ENCODE measurements around the gene ZNF584. TPM values are rescaled to one million over a fixed set of nuclear protein-coding genes. Genes with fewer than 3 reads are reported as not detected.
A peak's percentile ranks its signal among the peaks of the same experiment; 100 is the strongest.

The ZNF584 gene
- total and polyA plus RNA-seq, 2 experiments from 2014 or later: 2.3 to 8.1 TPM

DNA sequence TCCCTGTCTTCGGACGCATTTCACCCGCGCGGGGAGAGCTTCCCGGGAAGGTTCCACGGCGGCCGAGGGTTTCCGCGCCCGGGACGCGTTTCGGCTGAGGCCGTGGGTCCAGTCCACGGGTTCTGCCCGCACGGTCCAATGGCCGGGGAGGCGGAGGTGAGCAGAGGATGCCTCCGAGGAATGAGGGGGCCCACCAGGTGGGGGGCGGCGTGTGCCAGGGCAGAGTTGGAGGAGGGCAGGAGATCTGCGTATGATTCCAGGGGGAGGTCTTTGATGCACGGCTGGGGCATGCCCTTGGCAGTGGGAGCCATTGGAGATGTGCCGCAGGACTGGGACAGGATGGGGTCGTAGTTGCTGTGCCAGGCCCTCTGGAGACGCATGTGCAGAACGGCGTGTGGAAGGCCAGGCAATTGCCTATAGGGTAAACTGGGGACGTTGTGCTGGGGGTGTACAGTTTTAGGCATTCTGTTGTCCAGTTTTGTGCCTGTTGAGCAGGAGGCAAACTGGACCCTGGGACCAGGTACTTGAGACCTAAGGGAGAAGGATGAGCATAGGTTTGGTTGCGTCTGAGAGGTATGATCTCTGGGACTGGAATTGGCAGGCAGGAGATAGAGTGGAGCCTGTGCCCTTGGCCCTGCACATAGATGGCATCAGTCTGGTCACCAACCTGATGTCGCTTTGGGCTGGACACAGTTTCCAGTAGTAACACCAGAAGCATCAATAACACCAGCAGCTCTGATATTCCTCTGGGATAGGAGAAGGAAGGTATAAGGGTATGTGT, 751 bp downstream of the ZNF584 start:
- TF ChIP-seq, protein P1, sequence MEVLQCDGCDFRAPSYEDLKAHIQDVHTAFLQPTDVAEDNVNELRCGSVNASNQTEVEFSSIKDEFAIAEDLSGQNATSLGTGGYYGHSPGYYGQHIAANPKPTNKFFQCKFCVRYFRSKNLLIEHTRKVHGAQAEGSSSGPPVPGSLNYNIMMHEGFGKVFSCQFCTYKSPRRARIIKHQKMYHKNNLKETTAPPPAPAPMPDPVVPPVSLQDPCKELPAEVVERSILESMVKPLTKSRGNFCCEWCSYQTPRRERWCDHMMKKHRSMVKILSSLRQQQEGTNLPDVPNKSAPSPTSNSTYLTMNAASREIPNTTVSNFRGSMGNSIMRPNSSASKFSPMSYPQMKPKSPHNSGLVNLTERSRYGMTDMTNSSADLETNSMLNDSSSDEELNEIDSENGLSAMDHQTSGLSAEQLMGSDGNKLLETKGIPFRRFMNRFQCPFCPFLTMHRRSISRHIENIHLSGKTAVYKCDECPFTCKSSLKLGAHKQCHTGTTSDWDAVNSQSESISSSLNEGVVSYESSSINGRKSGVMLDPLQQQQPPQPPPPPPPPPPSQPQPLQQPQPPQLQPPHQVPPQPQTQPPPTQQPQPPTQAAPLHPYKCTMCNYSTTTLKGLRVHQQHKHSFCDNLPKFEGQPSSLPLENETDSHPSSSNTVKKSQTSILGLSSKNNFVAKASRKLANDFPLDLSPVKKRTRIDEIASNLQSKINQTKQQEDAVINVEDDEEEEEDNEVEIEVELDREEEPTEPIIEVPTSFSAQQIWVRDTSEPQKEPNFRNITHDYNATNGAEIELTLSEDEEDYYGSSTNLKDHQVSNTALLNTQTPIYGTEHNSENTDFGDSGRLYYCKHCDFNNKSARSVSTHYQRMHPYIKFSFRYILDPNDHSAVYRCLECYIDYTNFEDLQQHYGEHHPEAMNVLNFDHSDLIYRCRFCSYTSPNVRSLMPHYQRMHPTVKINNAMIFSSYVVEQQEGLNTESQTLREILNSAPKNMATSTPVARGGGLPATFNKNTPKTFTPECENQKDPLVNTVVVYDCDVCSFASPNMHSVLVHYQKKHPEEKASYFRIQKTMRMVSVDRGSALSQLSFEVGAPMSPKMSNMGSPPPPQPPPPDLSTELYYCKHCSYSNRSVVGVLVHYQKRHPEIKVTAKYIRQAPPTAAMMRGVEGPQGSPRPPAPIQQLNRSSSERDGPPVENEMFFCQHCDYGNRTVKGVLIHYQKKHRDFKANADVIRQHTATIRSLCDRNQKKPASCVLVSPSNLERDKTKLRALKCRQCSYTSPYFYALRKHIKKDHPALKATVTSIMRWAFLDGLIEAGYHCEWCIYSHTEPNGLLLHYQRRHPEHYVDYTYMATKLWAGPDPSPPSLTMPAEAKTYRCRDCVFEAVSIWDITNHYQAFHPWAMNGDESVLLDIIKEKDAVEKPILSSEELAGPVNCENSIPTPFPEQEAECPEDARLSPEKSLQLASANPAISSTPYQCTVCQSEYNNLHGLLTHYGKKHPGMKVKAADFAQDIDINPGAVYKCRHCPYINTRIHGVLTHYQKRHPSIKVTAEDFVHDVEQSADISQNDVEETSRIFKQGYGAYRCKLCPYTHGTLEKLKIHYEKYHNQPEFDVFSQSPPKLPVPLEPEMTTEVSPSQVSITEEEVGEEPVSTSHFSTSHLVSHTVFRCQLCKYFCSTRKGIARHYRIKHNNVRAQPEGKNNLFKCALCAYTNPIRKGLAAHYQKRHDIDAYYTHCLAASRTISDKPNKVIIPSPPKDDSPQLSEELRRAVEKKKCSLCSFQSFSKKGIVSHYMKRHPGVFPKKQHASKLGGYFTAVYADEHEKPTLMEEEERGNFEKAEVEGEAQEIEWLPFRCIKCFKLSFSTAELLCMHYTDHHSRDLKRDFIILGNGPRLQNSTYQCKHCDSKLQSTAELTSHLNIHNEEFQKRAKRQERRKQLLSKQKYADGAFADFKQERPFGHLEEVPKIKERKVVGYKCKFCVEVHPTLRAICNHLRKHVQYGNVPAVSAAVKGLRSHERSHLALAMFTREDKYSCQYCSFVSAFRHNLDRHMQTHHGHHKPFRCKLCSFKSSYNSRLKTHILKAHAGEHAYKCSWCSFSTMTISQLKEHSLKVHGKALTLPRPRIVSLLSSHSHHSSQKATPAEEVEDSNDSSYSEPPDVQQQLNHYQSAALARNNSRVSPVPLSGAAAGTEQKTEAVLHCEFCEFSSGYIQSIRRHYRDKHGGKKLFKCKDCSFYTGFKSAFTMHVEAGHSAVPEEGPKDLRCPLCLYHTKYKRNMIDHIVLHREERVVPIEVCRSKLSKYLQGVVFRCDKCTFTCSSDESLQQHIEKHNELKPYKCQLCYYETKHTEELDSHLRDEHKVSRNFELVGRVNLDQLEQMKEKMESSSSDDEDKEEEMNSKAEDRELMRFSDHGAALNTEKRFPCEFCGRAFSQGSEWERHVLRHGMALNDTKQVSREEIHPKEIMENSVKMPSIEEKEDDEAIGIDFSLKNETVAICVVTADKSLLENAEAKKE (CRISPR knock-in tag; IDR thresholded peaks at IDR 0.05): no peak
- TF ChIP-seq, protein P2, sequence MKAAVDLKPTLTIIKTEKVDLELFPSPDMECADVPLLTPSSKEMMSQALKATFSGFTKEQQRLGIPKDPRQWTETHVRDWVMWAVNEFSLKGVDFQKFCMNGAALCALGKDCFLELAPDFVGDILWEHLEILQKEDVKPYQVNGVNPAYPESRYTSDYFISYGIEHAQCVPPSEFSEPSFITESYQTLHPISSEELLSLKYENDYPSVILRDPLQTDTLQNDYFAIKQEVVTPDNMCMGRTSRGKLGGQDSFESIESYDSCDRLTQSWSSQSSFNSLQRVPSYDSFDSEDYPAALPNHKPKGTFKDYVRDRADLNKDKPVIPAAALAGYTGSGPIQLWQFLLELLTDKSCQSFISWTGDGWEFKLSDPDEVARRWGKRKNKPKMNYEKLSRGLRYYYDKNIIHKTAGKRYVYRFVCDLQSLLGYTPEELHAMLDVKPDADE (IDR thresholded peaks at IDR 0.05): no peak
- no peak for TF ChIP-seq EZH2 (IDR thresholded peaks at IDR 0.05; ENCODE audit: low read depth, unreplicated experiment)
- TF ChIP-seq POLR2AphosphoS5 (IDR thresholded peaks at IDR 0.05; ENCODE audit: low read depth): no peak
- no peak for TF ChIP-seq CREB1 (CRISPR knock-in tag; IDR thresholded peaks at IDR 0.05; ENCODE audit: low read depth)
- no peak for TF ChIP-seq STAT1 (IDR thresholded peaks at IDR 0.05; ENCODE audit: unreplicated experiment)
- TF ChIP-seq NANOG (IDR thresholded peaks at IDR 0.05; ENCODE audit: borderline replicate concordance): no peak
- no peak for TF ChIP-seq EZH2phosphoT487 (IDR thresholded peaks at IDR 0.05; ENCODE audit: unreplicated experiment)
- TF ChIP-seq ZNF331 (CRISPR knock-in tag; IDR thresholded peaks at IDR 0.05; ENCODE audit: low read depth): no peak
- TF ChIP-seq ZNF114 (CRISPR knock-in tag; IDR thresholded peaks at IDR 0.05): no peak
- TF ChIP-seq, protein P3, sequence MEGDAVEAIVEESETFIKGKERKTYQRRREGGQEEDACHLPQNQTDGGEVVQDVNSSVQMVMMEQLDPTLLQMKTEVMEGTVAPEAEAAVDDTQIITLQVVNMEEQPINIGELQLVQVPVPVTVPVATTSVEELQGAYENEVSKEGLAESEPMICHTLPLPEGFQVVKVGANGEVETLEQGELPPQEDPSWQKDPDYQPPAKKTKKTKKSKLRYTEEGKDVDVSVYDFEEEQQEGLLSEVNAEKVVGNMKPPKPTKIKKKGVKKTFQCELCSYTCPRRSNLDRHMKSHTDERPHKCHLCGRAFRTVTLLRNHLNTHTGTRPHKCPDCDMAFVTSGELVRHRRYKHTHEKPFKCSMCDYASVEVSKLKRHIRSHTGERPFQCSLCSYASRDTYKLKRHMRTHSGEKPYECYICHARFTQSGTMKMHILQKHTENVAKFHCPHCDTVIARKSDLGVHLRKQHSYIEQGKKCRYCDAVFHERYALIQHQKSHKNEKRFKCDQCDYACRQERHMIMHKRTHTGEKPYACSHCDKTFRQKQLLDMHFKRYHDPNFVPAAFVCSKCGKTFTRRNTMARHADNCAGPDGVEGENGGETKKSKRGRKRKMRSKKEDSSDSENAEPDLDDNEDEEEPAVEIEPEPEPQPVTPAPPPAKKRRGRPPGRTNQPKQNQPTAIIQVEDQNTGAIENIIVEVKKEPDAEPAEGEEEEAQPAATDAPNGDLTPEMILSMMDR (conservative IDR thresholded peaks at IDR 0.05; ENCODE audit: low read depth in 2 of 2): no peak
- TF ChIP-seq JUNB (IDR thresholded peaks at IDR 0.05; ENCODE audit: unreplicated experiment): no peak
- TF ChIP-seq, protein P4, sequence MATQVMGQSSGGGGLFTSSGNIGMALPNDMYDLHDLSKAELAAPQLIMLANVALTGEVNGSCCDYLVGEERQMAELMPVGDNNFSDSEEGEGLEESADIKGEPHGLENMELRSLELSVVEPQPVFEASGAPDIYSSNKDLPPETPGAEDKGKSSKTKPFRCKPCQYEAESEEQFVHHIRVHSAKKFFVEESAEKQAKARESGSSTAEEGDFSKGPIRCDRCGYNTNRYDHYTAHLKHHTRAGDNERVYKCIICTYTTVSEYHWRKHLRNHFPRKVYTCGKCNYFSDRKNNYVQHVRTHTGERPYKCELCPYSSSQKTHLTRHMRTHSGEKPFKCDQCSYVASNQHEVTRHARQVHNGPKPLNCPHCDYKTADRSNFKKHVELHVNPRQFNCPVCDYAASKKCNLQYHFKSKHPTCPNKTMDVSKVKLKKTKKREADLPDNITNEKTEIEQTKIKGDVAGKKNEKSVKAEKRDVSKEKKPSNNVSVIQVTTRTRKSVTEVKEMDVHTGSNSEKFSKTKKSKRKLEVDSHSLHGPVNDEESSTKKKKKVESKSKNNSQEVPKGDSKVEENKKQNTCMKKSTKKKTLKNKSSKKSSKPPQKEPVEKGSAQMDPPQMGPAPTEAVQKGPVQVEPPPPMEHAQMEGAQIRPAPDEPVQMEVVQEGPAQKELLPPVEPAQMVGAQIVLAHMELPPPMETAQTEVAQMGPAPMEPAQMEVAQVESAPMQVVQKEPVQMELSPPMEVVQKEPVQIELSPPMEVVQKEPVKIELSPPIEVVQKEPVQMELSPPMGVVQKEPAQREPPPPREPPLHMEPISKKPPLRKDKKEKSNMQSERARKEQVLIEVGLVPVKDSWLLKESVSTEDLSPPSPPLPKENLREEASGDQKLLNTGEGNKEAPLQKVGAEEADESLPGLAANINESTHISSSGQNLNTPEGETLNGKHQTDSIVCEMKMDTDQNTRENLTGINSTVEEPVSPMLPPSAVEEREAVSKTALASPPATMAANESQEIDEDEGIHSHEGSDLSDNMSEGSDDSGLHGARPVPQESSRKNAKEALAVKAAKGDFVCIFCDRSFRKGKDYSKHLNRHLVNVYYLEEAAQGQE (IDR thresholded peaks at IDR 0.05; ENCODE audit: unreplicated experiment): no peak
- ATAC-seq: peak; percentile 48
- 0 out of 2 replicates have a peak, but pooled peaks cover 6% of the 10 kb centered on the region for H3F3A ChIP-seq (replicated peaks; ENCODE audit: low read depth)
- peak; percentile 37 for DNase-seq (ENCODE audit: low spot score)
- H3K4me3 ChIP-seq: peak overlapping the region; percentile 94
- H3K9me2 ChIP-seq (ENCODE audit: insufficient read depth): 0 out of 2 replicates have a peak, but pooled peaks cover 5% of the 10 kb centered on the region
- no peaks in the 10 kb centered on the region for H3K79me2 ChIP-seq (replicated peaks; ENCODE audit: insufficient read depth)
- no peak overlapping the region for H3K27ac ChIP-seq (ENCODE audit: low read depth)
- 0 out of 2 replicates have a peak, but pooled peaks cover 7% of the 10 kb centered on the region for H3K27me3 ChIP-seq (ENCODE audit: insufficient read depth)
- H3K36me3 ChIP-seq (ENCODE audit: insufficient read depth): no peaks in the 10 kb centered on the region
- H3K4me1 Mint-ChIP-seq: peaks cover 17% of the 10 kb centered on the region
- peak overlapping the region; percentile 94 for H3K4me3 Mint-ChIP-seq
- H3K36me3 Mint-ChIP-seq (ENCODE audit: low read depth): peaks cover 8% of the 10 kb centered on the region
- H3K4me1 ChIP-seq (ENCODE audit: insufficient read depth): no peaks in the 10 kb centered on the region
- H3K4me2 ChIP-seq: peak overlapping the region; percentile 98
- H3K9me3 Mint-ChIP-seq: peaks cover 10% of the 10 kb centered on the region
- no peak overlapping the region for H3K27ac Mint-ChIP-seq
- peaks cover 13% of the 10 kb centered on the region for H3K27me3 Mint-ChIP-seq (ENCODE audit: insufficient read depth, low read depth, poor library complexity)
- H2AFZ ChIP-seq: peak overlapping the region; percentile 91
- H4K20me1 ChIP-seq (replicated peaks; ENCODE audit: insufficient read depth): no peaks in the 10 kb centered on the region

All from GM23338 (cell line).